Stimulated activated CD4-positive, alpha-beta T cell treated with anti-CD3 and anti-CD28 coated beads, TNF-alpha, amount 100 ng/mL, for 48 hours (primary cell): Measurements from ENCODE around the gene NCEH1.
"Not testable (repeated sequence)": the region's sequence is repeated elsewhere in the genome, so short reads cannot be mapped to it uniquely, and the experiment has no call there.

Experiments
- DNase-seq, 3 donors: peaks; one replicate each; pipeline ENCODE4 v3.0.0-alpha.2; 2020; ENCODE audit warnings: low read depth in 3 of 3

Gene NCEH1

GRCh38 chr3:172707967-172708366 lies 2.9 kb downstream of the NCEH1 start:
- DNase-seq: no peak

DNA sequence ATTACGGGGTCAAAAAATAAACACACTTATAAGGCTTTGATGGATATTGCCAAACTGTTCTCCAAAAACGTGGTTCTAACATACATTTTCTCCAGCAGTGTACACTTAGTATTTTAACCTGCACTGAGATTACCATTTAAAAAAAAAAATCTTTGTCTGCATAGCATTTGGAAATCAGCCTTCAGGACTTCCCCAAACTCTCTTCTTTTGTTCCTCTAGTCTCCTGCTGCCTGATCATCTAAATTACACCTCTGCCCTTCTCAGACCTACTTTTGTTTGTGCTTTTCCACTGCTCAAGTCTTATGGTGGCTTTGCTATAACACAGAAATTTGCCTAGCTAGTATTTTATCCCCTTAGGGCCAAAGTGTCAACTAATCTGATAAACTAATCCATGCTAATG lies 3.8 kb downstream of the NCEH1 start:
- DNase-seq: no peak

- no peak for DNase-seq
Measured at GRCh38 chr3:172705170-172705569, 5.7 kb downstream of the NCEH1 start.

GRCh38 chr3:172704001-172704400 lies 6.9 kb downstream of the NCEH1 start:
- no peak for DNase-seq

DNA sequence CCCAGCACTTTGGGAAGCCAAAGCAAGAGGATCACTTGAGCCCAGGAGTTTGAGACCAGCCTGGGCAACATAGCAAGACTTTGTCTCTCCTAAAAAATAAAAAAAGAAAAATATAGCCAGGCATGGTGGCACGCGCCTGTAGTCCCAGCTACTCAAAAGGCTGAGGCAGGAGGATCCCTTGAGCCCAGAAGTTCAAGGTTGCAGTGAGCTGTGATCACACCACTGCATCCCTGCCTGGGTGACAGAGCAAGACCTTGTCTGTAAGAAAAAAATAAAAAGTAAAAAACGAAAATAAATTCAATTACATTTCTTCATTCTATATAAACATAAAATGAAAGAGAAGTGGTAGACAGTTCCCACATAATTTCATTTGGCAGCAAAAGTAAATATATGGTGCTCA lies 8.1 kb downstream of the NCEH1 start:
- DNase-seq: not testable (repeated sequence)

DNA sequence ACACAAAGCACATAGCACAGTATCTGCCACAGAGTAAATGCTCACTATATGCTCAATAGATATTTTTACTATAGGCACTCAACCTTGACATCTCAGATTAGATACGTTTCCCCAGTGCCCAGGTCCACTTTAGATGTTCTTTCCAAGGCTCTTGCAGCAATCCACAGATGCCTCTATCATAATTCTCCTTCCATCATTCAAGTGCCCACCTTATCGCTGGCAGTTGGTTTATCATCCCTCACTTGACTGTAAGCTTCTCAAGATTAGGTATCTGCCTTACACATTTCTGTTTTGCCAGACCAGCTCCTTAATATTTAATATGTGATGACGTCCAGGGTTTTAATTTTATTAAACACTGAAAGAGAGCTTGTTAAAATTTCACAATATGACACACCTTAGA lies 8.6 kb downstream of the NCEH1 start:
- DNase-seq: no peak

DNA sequence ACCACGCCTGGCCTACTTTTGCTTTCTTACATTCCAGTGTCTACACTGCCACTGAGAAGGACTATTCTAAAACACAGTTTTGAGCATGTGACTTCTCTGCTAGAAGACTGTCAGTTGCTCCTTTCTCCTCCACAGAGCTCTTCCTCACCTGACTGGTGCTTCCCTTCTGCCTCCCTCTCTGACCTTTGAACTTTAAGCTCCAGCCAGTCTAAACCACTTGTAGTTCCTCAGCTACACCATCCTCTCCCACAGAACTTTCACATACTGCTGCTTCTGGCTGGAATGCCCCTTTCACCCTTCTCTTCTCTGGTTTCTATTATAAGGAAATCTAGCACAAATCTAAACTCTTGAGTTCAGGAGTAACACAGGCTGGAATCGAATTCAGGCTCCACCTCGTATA lies 9.1 kb downstream of the NCEH1 start:
- DNase-seq: no peak

DNA sequence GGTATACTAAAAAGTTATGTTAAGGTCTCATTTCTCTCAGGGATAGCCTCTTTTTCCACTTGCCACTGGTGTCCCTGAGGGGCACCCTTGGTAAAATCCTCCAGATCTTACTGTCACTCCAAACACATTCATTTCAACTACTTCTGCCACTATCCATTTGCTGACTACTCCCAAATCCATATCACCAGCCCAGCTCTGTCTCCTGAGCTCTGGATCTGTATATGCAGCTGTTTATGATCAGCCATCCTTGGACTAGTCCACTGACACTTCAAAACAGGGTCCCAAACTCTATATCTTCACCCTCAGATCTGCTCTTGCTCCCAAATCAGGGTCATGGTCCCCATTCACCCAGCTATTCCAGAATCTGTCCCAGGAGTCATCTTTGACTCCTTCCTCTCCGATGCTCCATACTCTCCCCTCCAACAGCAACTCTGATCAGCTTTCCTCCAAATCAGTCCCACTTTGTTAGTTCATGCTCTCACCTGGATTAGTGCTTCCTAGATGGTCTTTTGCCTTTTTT lies 9.9 kb downstream of the NCEH1 start:
- no peak for DNase-seq

- no peak for DNase-seq
Measured at GRCh38 chr3:172700256-172700655, 10.6 kb downstream of the NCEH1 start.

GRCh38 chr3:172699031-172699430 lies 11.8 kb downstream of the NCEH1 start:
- DNase-seq: no peak

DNA sequence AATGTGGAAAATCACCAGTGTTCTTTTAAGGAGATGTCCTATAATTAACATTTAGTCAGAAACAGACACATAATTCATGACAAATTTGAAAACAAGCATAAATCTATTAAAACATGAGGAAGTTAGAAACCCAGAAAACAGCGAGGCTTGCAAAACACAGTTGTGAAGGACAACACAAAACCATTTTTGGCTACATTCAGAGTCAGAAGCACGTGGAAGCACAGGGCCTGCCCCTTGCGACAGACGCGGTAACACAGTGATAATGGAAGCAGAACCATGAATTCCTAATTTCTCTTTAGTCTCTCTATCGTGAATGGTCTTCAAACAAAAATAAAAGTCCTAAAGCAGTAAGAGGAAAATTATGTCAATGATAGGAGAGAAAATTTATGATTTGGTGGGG lies 12.2 kb downstream of the NCEH1 start:
- no peak for DNase-seq

- DNase-seq: no peak
Measured at GRCh38 chr3:172697558-172697957, 13.3 kb downstream of the NCEH1 start.

DNA sequence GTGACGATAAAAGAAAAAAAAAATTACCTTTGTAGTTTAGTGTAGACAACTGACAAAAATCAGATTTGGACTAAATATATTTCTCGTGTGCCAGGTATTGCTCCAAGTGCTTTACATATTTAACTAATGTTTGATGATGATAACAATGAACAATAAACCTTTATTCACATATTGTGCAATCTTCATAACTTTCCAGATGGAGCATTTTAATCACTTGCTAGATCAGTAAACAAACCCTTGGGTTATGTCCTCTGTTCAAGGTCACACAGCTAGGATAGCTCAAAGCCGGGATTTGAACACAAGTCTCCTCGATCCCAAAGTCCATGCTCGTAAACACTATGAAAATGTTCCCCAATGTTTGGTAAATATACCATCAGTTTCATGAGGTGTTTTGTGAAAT lies 14.5 kb downstream of the NCEH1 start:
- no peak for DNase-seq

- DNase-seq: no peak
Measured at GRCh38 chr3:172694573-172695246, 16.2 kb downstream of the NCEH1 start.

DNA sequence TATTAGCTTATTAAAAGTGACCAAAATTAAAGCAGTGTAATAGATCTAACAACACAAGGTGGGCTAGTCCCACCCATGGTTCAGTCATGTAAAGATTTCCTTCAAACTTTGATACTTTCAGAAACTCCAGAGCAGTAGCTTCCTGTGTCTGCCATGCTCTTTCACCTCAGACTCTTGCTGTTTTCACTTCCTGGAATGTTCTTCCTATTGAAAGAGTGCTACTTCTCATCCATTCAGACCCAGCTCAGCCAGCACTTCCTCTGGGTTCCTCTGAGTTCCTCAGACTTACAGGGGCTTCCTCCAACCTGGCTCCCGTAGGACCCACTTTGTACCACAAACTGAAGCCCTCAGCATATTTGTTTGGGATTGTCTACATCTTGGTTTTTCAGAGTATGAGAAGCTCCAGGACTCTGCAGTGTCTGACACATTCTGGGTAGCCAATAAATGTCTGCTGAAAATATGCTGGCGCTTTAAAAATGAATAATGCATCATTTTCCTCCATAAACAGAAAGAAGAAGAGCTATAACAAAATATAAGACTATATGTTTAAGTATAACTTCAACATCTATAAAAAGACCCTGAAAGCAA lies 18.0 kb downstream of the NCEH1 start:
- DNase-seq: no peak

DNA sequence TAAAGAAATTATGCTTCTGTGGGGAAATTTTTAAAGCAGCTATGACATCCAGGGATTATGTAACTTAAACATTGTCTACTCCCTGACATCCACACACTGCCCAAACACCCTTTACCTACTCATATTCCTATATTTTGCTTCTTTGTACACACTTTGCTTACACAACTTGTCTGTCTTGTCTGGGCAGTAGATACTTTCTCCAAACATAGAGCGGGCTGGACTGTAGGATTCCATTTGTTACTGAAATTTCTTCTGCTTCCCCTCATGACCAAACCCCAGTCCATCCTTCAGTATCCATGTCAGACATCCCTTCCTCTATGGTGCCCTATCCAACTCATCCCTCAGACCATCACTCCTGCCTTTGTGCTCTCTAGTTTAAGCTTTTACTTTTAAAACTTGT lies 19.9 kb downstream of the NCEH1 start:
- no peak for DNase-seq

- no peak for DNase-seq
Measured at GRCh38 chr3:172688588-172688987, 22.3 kb downstream of the NCEH1 start.

DNA sequence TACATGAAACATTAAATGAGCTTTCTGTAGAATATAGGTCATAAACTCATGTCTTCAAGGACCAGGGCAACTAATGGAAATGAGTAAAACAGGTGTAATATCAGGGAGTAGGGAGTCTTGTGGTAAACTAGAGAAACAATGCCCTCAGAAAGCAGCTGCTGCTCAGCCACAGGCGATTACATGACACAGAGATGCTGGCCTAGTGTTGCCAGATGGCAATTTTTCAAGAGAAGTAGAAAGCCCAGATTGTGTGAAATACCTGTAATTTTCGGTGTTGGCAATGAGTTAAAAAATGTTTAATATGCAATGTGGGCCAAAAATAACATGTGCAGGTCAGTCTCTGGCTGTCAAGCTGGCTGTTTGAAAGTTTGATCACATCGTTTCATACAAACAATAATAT lies 23.4 kb downstream of the NCEH1 start:
- DNase-seq: no peak

DNA sequence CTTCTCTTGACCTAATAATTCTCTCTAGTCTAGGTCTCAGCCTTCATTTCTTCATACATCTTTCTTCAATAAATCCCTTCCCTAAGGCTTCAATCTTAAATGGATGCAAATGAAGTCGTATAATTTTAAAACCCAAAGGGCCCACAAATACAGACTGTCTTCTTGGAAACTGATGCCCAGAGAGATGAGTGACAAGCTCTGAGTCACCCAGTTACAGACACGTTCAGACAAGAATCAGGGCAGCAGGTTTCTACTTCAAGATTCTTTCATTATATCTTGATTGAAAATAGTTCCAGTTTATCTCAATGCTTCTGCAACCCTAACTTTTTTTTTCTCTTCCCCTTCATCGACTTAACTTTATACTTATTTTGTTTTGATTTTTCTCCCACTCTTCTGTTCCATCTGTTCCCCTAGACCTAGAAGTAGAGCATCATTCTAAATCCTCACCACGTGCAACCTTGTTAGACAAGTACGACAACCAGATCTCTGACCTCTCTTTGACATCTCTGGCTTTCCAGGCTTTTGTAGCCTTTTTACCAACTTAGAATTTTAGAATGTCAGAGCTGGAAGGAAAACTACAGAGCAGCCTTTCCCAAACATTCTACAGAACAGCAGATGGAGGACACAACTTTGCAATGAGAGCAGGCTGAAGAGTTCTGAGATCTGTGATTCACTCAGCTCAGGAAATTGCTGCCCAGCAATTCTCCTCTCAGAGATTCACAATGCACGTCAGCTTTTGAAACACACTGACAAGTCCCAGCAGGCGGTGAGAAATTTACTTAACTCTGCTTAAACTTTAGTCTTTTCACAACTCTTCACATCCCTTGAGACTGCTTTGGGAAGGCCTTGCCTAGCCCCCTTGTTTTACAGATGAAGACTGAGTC lies 25.3 kb downstream of the NCEH1 start:
- no peak for DNase-seq

- no peak for DNase-seq
Measured at GRCh38 chr3:172680684-172681083, 30.2 kb downstream of the NCEH1 start.

- no peak for DNase-seq
Measured at GRCh38 chr3:172679599-172679998, 31.3 kb downstream of the NCEH1 start.

DNA sequence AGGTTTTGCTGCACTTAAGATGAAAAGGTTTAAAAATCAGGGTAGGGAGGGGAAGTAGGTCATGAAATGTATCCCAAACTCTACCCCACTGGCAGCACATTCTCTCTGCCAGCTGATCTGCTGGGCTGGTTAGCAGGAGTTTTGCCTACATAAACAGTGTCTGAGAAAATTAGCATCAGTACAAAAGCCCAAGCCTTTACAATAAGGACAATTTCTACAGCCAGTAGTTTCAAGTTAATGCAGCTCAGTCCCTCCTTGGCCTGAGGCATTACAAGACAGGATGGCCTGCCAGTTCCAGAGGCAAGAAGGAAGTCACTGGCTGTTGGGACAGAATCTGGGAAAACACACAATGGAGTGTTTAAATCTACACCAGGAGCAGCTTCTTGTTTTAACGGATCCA lies 32.8 kb downstream of the NCEH1 start:
- DNase-seq: no peak
